Stimulated activated CD4-positive, alpha-beta T cell treated with anti-CD3 and anti-CD28 coated beads, Interleukin-4, amount 100 ng/mL, for 1 hour (primary cell): Measurements from ENCODE around the gene ACVRL1.
A peak's percentile ranks its signal among the peaks of the same experiment; 100 is the strongest.
"Not testable (repeated sequence)": the region's sequence is repeated elsewhere in the genome, so short reads cannot be mapped to it uniquely, and the experiment has no call there.

Source experiments
- DNase-seq: peaks from one replicate; pipeline ENCODE4 v3.0.0-alpha.2; 2020

Gene ACVRL1

DNA sequence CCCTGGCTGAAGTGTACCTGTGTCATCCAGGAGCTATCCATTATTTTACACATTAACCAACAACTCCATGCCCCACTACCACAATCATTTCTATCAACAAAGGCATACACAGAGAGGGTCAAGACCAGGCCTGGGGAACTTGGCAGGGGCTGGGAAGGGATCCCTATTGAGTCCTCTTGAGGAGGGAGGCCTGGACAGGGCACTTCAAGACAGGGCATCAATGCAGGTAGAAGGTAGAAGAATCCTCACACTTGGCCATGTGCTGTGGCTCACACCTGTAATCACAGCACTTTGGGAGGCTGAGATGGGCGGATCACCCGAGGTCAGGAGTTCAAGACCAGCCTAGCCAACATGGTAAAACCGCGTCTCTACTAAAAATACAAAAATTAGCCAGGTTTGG, 32.8 kb upstream of the ACVRL1 start:
- DNase-seq, result no peak

DNA sequence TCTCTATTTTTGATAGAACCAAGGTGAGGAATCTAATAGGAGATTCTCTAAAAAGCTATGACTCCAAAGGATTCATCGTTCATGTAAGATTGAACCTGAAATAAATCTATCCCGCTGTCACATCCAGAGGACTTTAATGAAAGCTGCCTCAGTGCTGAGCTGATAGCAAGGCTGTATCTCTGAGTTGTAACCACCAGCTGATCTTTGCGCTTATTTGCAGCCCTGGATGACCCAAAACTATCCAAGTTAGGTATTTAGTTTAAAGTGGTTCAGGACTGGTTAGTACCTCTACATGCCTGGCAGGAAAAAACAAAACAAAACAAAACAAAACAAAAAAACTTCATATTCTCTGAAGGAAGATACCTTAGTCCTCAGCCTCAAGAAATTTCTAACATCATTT, 28.2 kb upstream of the ACVRL1 start:
- DNase-seq, result no peak

DNA sequence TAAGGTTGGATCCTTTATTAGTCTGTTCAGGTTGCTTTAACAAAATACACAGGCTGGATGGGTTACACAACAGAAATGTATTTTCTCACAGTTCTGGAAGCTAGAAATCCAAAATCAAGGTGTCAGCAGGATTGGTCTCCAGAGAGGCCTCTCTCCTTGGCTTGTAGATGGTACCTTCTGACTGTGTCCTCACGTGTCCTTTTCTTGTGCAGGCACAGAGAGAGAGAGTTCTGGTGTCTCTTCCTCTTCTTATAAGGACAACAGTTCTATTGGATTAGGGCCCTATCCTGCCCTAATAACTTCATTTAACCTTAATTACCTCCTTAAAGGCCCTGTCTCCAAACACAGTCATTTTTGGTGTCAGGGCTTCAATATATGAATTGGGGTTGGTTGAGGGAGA, 24.0 kb upstream of the ACVRL1 start:
- DNase-seq, result no peak

DNA sequence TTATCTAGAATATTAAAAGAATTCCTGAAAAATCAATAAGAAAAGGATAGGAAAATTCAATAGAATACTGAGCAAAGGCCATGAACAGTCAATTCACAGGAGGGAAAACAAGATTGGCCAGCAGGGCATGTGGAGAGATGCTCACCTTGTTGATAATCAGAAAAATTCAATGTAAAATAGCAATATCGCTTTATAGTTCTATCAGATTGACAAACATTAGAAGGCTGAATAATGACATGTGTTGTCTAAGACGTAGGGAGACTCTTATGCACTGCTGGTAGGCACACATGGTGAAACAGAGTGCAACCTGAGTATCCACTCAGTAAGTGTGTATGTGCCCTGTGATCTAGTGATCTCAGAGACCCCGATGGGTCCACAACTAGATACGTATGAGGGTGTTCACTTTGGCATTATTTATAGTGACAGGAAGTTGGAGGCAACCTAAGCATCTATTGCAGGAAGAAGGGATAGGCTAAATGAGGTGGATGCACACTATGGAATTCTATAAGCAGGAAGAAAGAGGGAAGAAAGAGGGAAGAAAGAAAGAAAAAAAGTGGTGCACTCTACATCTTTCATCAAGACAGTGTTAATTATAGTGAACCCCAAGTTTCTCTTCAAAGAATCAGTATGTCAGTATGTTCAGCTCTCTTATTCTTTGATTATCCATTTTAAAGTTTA, 23.2 kb upstream of the ACVRL1 start:
- DNase-seq, result no peak

DNA sequence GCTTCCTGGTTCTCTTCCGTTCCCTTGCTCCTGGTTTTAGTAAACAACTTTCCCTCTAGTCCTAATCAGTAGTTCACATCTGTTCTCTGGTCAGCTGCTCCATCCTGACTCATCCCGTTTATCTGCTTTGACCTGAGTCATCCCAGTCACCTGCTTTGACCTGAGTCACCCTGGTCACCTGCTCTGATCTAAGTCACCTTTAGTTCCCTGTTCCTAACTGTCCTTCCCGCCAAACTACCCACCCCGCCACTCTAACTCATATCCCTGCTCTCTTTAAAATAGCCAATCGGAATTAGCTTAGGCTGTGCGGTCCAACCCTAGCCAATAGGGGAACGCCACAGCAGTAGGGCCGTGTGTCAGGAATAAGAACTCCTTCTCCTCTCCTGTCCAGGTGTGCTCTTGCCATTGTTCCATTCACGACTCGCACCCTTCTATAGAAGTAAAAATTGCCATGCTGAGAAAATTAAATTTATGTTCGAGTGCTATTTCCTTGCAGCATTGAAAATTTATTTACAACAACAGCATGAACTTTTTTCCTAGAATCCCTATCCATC, 22.6 kb upstream of the ACVRL1 start:
- no peak for DNase-seq

DNA sequence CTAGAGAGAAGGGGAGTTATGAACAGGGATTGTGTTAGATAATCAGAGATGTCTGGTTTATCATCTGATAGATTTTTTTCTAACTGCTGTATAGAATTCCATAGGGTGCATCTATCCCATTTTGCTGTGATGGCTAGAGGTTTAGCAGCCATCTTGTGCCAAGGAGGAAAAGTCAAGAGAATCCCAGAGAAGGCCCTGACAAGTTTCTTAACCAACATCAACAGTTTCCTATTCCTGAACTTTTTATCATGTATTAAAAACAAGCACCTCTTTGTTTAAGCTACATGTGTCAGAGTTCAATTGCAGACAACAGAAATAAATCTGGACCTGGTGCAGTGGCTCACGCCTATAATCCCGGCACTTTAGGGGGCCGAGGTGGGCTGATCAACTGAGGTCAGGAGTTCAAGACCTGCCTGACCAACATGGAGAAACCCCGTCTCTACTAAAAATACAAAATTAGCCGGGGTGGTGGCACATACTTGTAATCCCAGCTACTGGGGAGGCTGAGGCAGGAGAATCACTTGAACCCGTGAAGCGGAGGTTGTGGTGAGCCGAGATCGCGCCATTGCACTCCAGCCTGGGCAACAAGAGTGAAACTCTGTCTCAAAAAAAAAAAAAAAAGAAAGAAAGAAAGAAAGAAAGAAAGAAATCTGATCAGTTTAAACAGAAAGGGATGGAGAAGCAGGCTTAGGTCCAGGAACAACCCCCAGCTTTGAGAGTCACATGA, 21.8 kb upstream of the ACVRL1 start:
- not testable (repeated sequence) for DNase-seq

DNA sequence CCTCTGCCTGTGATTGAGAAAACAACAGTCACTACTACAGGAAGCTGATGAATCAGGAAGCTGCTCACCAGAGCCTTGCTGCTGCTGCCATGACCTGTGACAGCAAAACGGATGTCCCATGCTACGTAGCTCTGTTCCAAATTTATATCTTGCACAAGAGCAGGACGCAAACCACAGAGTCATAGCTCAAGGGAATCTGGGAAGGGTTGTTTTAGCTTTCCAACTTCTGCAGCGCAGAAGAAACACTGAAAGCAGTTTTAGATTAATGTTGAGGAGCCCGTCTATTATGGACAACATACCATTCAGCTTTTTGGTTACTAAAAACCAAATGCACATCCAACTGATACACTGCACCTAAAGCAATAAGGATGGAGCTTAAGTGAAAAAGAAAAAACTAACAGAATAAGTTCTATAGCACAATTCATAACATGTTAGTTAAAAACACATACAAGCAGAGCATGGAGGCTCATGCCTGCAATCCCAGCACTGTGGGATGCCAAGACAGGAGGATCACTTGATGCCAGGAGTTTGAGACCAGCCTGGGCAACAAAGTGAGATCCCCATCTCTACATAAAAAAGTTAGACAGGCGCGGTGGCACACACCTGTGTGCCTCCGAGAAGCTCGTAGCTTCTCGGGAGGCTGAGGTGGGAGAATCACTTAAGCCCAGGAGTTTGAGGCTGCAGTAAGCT, 21.1 kb upstream of the ACVRL1 start:
- peak; percentile 28 for DNase-seq

DNA sequence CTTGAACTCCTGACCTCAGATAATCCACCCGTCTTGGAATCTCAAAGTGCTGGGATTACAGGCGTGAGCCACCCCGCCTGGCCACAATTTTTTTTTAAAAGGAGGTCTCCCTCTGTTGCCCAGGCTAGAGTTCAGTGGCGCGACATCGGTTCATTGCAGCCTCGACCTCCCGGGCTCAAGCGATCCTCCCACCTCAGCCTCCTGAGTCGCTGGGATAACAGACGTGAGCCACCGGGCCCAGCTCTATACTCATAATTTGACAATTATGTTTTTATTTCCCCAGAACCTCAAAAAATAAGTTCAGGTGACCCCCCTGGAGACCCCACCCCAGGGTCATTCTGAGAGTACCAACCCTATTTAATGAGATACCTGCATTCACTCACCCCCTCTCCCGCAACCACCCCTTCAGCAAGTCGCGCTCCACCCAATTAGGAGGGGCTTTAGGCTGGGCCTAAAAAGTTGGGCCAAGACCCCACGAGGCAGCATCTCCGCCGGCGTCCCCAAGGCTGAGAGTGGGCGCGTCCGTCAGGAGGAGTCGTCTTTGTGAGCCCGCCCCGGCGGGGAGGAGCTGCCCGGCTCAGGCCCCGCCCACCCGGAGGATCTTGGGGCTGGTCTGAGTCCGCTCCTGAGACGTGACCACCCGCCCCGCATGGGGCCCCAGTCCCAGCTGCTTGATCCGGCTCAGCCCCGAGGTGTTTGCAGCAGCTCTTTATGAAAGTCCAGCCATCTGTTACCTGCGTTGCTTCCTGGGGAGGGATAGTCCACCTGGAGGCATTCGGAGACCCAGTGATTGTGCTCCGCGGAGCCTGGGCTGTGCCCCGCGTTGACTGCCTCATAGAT, 19.6 kb upstream of the ACVRL1 start, which contains the start of gene ANKRD33:
ANKRD33 (plus strand) TSS at position 628 of the 840 bp plus-strand sequence; CDS start at position 712, 84 bp downstream.
- no peak for DNase-seq

DNA sequence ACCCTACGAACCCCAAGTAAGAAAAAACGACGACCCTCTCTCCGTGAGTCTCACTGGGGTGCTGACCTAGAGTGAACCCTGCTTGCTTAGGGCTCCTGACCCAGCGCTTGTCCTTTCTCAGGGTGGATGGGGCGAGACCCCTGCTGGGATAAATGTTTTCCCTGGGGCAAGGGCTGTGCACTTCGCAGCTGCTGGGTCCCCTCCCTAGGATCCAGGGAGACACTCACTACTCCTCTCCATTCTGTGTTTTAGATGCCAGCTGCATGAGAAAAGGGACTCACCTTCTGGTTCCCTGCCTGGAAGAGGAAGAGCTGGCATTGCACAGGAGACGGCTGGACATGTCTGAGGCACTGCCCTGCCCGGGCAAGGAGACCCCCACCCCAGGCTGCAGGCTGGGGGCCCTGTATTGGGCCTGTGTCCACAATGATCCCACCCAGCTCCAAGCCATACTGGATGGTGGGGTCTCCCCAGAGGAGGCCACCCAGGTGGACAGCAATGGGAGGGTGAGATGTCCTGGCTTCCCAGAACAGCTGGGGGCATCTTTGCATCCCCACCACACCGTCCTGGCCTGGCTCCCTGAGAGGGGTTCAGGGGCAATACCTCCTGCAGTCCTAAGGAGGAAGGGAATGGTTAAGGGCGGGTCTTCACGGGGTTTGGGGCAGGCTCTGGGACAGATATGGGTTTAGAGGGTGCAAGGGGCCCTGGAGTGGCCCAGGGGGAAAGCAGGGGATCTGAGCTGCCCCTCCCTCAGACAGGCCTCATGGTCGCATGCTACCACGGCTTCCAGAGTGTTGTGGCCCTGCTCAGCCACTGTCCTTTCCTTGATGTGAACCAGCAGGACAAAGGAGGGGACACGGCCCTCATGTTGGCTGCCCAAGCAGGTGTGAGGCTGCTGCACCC, 18.7 kb upstream of the ACVRL1 start:
- DNase-seq, result no peak

DNA sequence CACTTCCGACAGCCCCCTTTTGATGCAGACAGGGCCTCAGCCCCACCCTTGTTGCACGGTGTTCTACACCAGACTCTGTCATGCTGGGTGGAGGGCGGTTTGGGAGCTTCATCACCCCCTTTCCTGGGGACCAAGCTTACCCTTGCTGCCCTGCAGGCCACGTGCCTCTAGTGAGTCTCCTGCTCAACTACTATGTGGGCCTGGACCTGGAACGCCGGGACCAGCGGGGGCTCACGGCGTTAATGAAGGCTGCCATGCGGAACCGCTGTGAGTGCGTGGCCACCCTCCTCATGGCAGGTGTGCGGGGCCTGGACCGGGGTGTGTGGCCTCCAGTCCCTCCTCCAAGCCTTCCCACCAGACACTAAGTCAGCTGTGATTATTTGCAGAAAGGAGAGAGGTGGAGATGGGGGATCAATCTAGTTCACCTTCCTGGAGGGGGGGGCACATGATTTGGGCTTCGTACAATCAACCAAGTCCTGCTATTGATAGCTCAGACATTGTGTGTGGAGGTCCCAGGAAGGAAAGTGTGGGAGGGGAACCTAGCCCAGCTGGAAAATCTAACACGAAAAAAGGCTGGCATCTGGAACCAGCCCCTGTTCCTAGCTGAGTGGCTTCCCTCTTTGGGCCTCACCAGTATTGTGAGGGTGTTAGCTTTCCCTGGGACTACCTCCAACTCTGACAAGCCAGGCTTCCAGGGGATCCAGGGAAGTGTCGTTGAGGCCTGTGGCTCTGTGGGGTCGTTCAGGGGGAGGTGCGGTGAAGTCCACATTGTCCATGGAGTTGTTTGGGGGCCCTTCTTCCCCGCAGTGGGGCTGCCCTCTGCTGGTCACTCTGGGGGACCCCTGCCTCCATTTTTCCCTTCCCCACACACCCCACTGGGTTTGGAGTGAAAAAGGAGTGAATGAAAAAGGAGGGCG, 17.8 kb upstream of the ACVRL1 start:
- DNase-seq, result no peak

DNA sequence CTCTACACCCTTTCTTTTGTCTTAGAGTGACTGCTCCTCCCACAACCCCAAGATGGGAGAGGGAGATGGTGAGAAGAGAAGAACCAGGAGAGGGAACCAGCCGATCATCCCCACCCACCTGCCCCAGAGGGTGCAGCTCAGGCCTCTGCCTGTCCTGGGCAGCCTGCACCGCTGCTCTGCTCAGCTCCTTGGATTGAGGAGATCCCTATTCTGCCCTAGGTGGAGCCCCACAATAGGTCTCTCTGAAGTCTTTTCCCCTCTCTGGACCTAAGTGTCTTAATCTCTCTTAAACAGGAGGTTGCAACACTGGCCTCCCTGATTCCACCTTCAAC, 17.2 kb upstream of the ACVRL1 start:
- no peak for DNase-seq

DNA sequence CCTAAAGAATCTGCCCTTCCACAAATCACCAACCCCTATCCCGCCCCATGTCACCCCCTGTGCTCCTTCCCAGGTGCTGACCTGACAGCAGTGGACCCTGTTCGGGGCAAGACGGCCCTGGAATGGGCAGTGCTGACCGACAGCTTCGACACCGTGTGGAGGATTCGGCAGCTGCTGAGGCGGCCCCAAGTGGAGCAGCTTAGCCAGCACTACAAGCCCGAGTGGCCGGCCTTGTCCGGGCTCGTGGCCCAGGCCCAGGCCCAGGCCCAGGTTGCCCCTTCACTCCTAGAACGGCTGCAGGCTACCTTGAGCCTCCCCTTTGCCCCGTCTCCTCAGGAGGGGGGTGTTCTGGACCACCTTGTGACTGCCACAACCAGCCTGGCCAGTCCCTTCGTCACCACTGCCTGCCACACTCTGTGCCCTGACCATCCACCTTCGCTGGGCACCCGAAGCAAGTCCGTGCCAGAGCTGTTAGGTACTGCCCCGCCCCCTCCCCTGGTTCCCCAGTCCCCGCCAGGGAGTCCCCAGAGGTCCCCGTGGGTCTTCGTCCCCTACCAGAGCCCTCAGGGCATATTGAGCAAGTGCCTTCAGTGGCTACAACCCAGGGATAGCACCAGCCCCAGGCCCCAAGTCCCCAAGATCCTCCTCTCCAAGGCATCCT, 16.7 kb upstream of the ACVRL1 start:
- no peak for DNase-seq

DNA sequence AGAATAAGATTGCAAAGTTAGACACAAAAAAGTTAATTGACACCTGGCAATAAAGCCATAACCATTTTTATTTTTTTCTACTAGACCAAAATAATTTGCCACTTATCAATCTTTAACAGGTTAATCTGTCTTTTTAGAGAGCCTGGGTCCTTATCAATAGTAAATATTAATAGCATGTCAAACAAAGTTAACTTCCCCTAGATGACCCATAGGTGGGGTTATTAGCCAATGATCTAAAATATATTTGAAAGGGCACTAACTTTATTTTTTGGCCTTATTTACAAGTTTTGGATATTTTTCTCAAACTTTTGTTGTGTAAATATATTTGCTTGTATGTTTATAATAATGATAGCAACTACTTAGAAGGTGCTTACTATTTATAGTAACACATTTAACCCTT, 15.5 kb upstream of the ACVRL1 start:
- no peak for DNase-seq

DNA sequence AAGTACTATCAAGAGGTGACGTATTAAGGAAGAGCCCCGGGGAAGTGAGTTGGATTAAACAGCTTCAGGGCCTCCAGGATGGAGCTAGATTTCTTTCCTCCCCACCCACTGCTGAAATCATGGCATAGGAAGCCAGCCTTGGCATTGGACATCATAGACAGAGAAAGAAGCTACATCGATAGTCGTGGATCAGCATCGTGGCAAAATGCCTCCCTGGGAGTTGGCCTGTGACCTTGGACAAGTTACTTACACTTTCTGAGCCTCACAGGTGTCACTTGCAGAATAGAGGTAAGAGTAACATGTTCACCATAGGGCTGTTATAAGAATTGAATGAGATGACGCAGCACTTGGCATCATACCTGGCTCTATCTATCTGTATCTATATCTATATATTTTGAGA, 13.5 kb upstream of the ACVRL1 start:
- DNase-seq, result no peak

DNA sequence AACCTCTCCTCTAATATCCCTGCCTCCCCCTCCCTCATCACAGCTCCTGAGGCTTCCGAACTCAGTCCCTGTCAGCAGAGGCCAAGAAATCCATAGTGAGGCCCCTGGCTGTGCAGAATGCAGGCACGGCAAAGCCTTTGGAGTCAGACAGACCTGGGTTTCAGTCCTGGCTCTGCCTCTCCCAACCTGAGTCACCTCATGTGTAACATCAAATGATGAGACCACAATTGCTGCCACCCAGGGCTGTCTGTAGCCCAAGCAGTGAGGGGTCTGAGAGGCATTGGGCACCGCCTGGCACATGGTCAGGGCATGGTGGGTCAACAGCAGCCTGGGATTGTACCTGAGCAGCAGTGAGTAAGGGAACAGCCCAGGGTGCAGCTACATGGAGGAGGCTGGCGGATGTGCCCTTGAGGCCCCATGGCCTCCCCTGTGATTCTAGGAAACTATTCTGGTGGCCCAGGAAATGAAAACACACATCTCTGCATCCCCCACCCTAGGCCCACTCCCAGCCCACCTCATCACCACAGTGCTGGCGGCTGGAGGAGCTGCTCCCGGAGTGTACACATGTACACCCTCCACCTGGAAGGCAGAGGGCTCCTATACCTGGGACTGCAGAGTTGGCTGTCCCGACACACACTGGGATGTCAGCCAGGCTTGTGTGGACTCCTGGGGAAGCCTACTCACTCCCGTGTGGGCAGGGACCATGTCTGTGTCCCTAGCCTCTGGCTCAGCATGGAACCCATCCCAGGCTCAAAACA, 11.7 kb upstream of the ACVRL1 start:
- no peak for DNase-seq

DNA sequence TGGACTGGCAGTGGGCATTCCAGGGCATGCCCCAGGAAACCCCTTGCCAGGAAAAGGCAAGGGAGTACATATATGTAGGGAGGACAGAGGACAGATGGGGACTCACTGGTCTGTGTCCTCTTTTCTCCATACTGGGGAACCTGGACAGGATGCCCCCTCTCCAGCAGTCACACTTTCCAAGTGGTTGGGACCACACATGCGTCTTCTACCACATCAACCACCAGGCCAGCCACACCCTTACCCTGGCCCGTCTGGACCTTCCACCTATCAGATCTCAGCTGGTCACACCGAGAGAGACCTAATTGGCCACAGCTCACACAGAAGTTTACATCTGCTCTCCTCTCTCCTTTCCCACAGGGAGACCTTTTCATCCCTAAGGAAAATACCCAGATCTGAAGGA, 11.1 kb upstream of the ACVRL1 start:
- DNase-seq, result no peak

DNA sequence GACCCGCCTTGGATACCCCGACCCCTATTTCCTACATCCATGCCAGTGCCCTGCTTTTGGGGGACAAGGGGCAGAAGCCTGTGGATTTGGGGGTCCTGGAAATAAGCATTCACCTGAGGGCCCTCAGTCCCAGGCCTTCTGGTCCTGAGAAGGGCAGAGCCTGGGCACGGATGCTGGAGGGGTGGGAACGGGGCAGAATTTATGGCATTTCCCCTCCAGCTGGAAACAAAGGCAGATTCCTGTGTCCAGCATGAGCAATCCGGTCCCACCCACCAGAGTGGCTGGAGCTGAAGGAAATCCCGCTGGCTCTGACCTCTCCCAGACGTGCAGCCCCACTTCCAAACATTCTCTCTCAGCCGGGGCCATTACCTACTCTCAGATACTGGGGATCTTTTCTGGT, 10.1 kb upstream of the ACVRL1 start:
- no peak for DNase-seq

DNA sequence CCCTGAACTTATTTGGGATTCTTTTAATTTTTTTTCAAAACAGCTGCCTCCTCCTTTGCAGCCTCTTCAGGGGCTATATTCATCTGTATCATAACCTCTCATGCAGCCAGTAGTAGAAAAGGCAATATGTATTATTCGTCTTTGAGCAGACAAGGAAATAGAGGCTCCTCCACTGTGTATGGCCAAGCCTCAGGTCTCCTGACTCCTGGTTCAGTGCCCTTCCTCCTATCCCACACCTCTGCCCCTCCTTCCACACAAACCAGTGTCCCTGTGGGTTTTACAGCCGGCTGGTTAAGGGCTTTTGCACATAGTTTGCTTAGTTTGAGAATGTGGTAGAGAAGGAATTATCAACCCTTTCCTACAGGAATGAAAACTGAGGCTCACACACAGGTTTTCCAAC, 8.8 kb upstream of the ACVRL1 start:
- no peak for DNase-seq

DNA sequence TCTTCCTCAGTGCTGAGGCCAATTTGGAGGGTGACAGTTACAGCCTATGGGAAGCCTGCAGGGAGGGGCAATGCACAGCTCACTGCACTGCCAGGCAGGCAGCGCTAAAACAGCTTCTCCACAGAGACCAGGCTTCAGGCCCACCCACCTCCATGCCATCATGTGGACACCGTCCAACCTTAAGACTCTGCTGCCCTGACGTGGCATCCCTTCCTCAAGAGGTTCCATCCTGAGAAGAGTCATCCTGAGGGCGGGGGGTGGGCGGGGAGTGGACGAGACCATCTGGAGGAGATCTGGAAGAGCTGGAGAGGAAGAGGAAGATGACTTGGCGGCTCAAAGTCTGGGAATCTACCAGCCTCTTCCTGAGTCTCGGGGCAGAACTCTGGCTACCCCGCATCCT, 8.4 kb upstream of the ACVRL1 start:
- no peak for DNase-seq
